ENCODE measurements around the gene PHKB. TPM values are rescaled to one million over a fixed set of nuclear protein-coding genes. Genes with fewer than 3 reads are reported as not detected.
"Not testable (repeated sequence)": the region's sequence is repeated elsewhere in the genome, so short reads cannot be mapped to it uniquely, and the experiment has no call there.

PHKB gene
- polyA plus RNA-seq, 1 donor (not counting 4 experiments of a cell fraction or from before 2014, with no cell fraction given): 71.7 TPM

DNA sequence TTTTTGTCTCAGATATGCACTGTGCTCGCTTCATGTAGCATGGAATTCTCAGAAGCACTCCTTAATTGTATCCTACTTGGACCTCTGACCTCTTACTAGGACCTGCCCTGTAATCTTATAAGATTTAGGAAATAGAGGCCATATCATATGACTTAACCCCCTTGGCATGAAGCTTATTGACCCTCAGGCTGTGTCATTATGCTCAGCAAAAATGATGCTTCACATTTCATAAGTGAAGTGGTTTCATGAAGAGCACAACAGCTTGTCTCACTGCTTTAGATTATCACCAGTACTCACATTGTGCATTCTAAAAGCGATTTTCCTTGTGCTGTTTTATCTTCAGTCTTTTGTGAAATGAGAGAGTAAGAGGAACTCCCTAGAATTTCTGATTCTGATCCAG is 6.4 kb downstream of the PHKB start:
- no peak for FAIRE-seq
- H3K79me2 ChIP-seq (ENCODE audit: control insufficient read depth, insufficient read depth, low read length): peaks cover 48% of the 10 kb centered on the region
- dilution Hi-C loops (cut with MboI; ENCODE audit: extremely low pct_ligation_motif_present, low sequenced_read_pairs): no loop called here

DNA sequence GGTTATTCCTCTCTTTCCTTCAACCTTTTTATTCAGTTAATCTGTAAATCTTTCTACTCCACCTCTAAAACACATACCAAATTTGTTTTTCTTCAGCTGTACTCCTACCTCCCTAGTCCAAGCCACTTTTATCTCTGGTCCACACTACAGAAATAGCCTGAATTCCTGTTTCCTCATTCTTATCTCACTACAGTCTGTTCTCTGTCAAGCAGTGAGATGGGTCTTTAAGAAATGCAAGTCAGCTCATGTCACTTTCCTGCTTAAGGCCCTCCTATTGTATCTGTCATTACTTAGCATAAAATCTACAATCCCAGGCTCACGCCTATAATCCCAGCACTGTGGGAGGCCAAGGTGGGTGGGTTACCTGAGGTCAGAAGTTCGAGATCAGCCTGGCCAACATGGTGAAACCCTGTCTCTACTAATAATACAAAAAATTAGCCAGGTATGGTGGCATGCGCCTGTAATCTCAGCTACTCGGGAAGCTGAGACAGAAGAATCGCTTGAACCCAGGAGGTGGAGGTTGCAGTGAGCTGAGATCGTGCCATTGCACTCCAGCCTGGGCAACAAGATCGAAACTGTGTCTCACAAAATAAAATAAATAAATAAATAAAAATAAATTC is 7.0 kb downstream of the PHKB start:
- H3K27ac ChIP-seq (ENCODE audit: control insufficient read depth, insufficient read depth, low read length); H3K4me3 ChIP-seq (ENCODE audit: control insufficient read depth in 2 of 3, extremely low read depth in 1 of 3, insufficient read depth in 2 of 3, low read depth in 1 of 3, low read length in 3 of 3); H3K9ac ChIP-seq (ENCODE audit: control insufficient read depth, extremely low read depth, insufficient read depth, low read length); DNase-seq (ENCODE audit: low read depth, low spot score); dilution Hi-C loops (cut with MboI; ENCODE audit: extremely low pct_ligation_motif_present, low sequenced_read_pairs); H4K20me1 ChIP-seq (ENCODE audit: control insufficient read depth, extremely low read depth, insufficient read depth, low read length); H3K4me2 ChIP-seq (ENCODE audit: control insufficient read depth, extremely low read depth, insufficient read depth, low read depth, low read length); H3K9me1 ChIP-seq (ENCODE audit: control insufficient read depth, extremely low read depth, insufficient read depth, low read length); FAIRE-seq; H3K27me3 ChIP-seq (ENCODE audit: control insufficient read depth, extremely low read depth, insufficient read depth, low read length); H3K36me3 ChIP-seq (ENCODE audit: control insufficient read depth in 2 of 2, extremely low read depth in 1 of 2, insufficient read depth in 2 of 2, low read length in 2 of 2); H2AFZ ChIP-seq (ENCODE audit: control insufficient read depth, low read length); H3K9me3 ChIP-seq (ENCODE audit: control insufficient read depth, low read depth, low read length): not testable (repeated sequence)
- peaks cover 18% of the 10 kb centered on the region for H3K4me1 ChIP-seq (ENCODE audit: control insufficient read depth, extremely low read depth, insufficient read depth, low read length)
- peaks cover 47% of the 10 kb centered on the region for H3K79me2 ChIP-seq (ENCODE audit: control insufficient read depth, insufficient read depth, low read length)

More for the DNA sequence above, 6.4 kb downstream of the PHKB start:
- Histone ChIP-seq H3K27ac (ENCODE audit: control insufficient read depth, insufficient read depth, low read length) (no peak overlapping the region), H3K36me3 (ENCODE audit: control insufficient read depth in 2 of 2, extremely low read depth in 1 of 2, insufficient read depth in 2 of 2, low read length in 2 of 2) (peaks cover 0 to 3% of the 10 kb centered on the region in 2 experiments), H3K9ac (ENCODE audit: control insufficient read depth, extremely low read depth, insufficient read depth, low read length) (no peak overlapping the region), H3K9me3 (ENCODE audit: control insufficient read depth, low read depth, low read length) (no peaks in the 10 kb centered on the region), H4K20me1 (ENCODE audit: control insufficient read depth, extremely low read depth, insufficient read depth, low read length) (no peaks in the 10 kb centered on the region), H3K27me3 (ENCODE audit: control insufficient read depth, extremely low read depth, insufficient read depth, low read length) (no peaks in the 10 kb centered on the region), H3K4me3 (ENCODE audit: control insufficient read depth in 2 of 3, extremely low read depth in 1 of 3, insufficient read depth in 2 of 3, low read depth in 1 of 3, low read length in 3 of 3) (no peak overlapping the region), H2AFZ (ENCODE audit: control insufficient read depth, low read length) (no peak overlapping the region), H3K4me1 (ENCODE audit: control insufficient read depth, extremely low read depth, insufficient read depth, low read length) (peaks cover 25% of the 10 kb centered on the region), H3K4me2 (ENCODE audit: control insufficient read depth, extremely low read depth, insufficient read depth, low read depth, low read length) (no peak overlapping the region), H3K9me1 (ENCODE audit: control insufficient read depth, extremely low read depth, insufficient read depth, low read length) (no peaks in the 10 kb centered on the region)
- TF ChIP-seq, protein P1, sequence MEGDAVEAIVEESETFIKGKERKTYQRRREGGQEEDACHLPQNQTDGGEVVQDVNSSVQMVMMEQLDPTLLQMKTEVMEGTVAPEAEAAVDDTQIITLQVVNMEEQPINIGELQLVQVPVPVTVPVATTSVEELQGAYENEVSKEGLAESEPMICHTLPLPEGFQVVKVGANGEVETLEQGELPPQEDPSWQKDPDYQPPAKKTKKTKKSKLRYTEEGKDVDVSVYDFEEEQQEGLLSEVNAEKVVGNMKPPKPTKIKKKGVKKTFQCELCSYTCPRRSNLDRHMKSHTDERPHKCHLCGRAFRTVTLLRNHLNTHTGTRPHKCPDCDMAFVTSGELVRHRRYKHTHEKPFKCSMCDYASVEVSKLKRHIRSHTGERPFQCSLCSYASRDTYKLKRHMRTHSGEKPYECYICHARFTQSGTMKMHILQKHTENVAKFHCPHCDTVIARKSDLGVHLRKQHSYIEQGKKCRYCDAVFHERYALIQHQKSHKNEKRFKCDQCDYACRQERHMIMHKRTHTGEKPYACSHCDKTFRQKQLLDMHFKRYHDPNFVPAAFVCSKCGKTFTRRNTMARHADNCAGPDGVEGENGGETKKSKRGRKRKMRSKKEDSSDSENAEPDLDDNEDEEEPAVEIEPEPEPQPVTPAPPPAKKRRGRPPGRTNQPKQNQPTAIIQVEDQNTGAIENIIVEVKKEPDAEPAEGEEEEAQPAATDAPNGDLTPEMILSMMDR (optimal IDR thresholded peaks at IDR 0.05 in 1 of 3, IDR thresholded peaks at IDR 0.05 in 1 of 3, conservative IDR thresholded peaks at IDR 0.05 in 1 of 3; ENCODE audit: extremely low read depth in 1 of 3, insufficient read depth in 2 of 3, low read length in 3 of 3): no peak
- no peak for DNase-seq (ENCODE audit: low read depth, low spot score)

DNA sequence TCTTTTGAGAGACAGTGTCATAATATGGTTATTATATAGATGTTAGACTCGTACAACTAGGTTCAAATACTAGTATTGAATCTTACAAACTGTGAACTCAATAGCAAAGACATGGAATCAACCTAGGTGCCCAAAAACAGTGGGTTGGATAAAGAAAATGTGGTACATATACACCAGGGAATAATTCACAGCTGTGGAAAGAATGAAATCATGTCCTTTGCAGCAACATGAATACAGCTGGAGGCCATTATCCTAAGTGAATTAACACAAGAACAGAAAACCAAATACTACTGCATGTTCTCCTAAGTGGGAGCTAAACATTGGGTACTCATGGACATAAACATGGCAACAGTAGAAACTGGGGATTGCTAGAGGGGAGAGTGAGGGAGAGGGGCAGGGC is 8.1 kb downstream of the PHKB start:
- H3K36me3 ChIP-seq (ENCODE audit: control insufficient read depth in 2 of 2, extremely low read depth in 1 of 2, insufficient read depth in 2 of 2, low read length in 2 of 2): peaks cover 0 to 3% of the 10 kb centered on the region in 2 experiments
- no peak for TF ChIP-seq EZH2 (IDR thresholded peaks at IDR 0.05; ENCODE audit: low read length)
- TF ChIP-seq, protein P1 (optimal IDR thresholded peaks at IDR 0.05 in 1 of 3, IDR thresholded peaks at IDR 0.05 in 1 of 3, conservative IDR thresholded peaks at IDR 0.05 in 1 of 3; ENCODE audit: extremely low read depth in 1 of 3, insufficient read depth in 2 of 3, low read length in 3 of 3): no peak
- FAIRE-seq (no peak), DNase-seq (ENCODE audit: low read depth, low spot score) (no peak)
- H3K9me1 ChIP-seq (ENCODE audit: control insufficient read depth, extremely low read depth, insufficient read depth, low read length): no peaks in the 10 kb centered on the region
- H3K27me3 ChIP-seq (ENCODE audit: control insufficient read depth, extremely low read depth, insufficient read depth, low read length): no peaks in the 10 kb centered on the region
- H2AFZ ChIP-seq (ENCODE audit: control insufficient read depth, low read length): no peak overlapping the region
- H3K27ac ChIP-seq (ENCODE audit: control insufficient read depth, insufficient read depth, low read length): no peak overlapping the region
- no peaks in the 10 kb centered on the region for H3K9me3 ChIP-seq (ENCODE audit: control insufficient read depth, low read depth, low read length)
- H3K4me2 ChIP-seq (ENCODE audit: control insufficient read depth, extremely low read depth, insufficient read depth, low read depth, low read length): no peak overlapping the region
- no peak overlapping the region for H3K9ac ChIP-seq (ENCODE audit: control insufficient read depth, extremely low read depth, insufficient read depth, low read length)
- H3K4me3 ChIP-seq (ENCODE audit: control insufficient read depth in 2 of 3, extremely low read depth in 1 of 3, insufficient read depth in 2 of 3, low read depth in 1 of 3, low read length in 3 of 3): no peak overlapping the region
- peaks cover 40% of the 10 kb centered on the region for H3K79me2 ChIP-seq (ENCODE audit: control insufficient read depth, insufficient read depth, low read length)
- dilution Hi-C loops (cut with MboI; ENCODE audit: extremely low pct_ligation_motif_present, low sequenced_read_pairs): no loop called here
- no peaks in the 10 kb centered on the region for H4K20me1 ChIP-seq (ENCODE audit: control insufficient read depth, extremely low read depth, insufficient read depth, low read length)
- H3K4me1 ChIP-seq (ENCODE audit: control insufficient read depth, extremely low read depth, insufficient read depth, low read length): peaks cover 12% of the 10 kb centered on the region
